ENCODE data around the gene RNF175.

GRCh38 chr4:153787575-153787974 is 27.8 kb upstream of the RNF175 start:
- no peak for TF ChIP-seq POLR2A (IDR thresholded peaks at IDR 0.05)
- TF ChIP-seq, protein P1, sequence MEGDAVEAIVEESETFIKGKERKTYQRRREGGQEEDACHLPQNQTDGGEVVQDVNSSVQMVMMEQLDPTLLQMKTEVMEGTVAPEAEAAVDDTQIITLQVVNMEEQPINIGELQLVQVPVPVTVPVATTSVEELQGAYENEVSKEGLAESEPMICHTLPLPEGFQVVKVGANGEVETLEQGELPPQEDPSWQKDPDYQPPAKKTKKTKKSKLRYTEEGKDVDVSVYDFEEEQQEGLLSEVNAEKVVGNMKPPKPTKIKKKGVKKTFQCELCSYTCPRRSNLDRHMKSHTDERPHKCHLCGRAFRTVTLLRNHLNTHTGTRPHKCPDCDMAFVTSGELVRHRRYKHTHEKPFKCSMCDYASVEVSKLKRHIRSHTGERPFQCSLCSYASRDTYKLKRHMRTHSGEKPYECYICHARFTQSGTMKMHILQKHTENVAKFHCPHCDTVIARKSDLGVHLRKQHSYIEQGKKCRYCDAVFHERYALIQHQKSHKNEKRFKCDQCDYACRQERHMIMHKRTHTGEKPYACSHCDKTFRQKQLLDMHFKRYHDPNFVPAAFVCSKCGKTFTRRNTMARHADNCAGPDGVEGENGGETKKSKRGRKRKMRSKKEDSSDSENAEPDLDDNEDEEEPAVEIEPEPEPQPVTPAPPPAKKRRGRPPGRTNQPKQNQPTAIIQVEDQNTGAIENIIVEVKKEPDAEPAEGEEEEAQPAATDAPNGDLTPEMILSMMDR (IDR thresholded peaks at IDR 0.05), result no peak
- no peak for TF ChIP-seq EP300 (IDR thresholded peaks at IDR 0.05)
